NB4 (cell line): ENCODE measurements around the gene DLGAP4.

Experiments used
- CTCF ChIP-seq: IDR thresholded peaks from one replicate; pipeline ENCODE4 v1.5.1; 2012; ENCODE audit warnings: low read depth, low read length
- POLR2A ChIP-seq: IDR thresholded peaks from 2 replicates; pipeline ENCODE4 v1.6.1; 2011; ENCODE audit warnings: mild to moderate bottlenecking; ENCODE audit not compliant: insufficient read length; ENCODE audit errors: extremely low read depth
- TF ChIP-seq, protein P1 (sequence below): IDR thresholded peaks from 2 replicates; pipeline ENCODE4 v1.6.1; 2011; ENCODE audit warnings: low read depth, low read length

DNA sequence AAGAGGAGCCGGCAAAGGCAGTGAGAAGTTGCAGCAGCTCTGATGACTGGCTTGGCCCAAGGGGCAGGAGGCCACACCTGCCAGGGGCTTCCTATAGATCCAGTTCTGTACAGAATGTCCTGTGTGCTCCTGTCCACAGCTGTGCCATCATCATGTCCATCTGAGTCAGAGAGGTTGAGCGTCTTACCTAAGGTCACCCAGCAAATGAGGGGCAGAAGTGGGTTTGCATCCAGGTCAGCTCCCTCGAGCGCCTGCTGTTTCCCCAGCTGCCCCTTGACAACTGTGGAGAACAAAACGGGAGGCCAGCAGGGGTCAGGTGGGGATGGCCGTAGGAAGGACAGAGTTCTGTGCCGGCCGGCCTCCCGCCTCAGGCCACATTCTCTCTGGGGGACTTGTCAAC is 47.6 kb downstream of the DLGAP4 start:
- TF ChIP-seq CTCF (no peak), POLR2A (no peak)
- TF ChIP-seq, protein P1, sequence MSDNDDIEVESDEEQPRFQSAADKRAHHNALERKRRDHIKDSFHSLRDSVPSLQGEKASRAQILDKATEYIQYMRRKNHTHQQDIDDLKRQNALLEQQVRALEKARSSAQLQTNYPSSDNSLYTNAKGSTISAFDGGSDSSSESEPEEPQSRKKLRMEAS, result no peak
